ENCODE data around the gene MORC2.

Gene MORC2

DNA sequence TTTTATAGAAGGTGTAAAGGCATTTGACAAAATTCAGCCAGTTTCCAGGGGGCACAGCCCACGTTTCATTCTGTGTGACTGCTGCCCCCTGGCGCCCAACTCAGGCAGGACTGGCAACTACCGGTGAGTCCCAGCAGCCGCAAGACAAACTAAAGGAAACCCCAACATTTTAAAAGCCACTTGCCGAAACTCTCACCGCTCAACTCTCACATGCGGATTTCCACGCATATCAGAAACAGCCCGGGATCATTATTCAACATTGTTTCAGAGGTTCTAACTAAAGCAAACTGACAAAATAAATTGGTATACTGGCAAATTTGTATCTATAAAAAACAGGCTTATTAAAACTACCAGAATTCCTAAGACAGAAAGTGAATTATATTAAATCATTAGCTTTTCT is 48.2 kb downstream of the MORC2 start:
- H3K4me2 ChIP-seq (ENCODE audit: insufficient read depth, low read length): no peak overlapping the region
- peaks cover 3% of the 10 kb centered on the region for H3K9me3 ChIP-seq (ENCODE audit: insufficient read depth, low read length, severe bottlenecking)
- peak; percentile 93 for ATAC-seq (ENCODE audit: insufficient read depth, low read depth)
- H4K20me1 ChIP-seq (ENCODE audit: insufficient read depth, low read length): no peaks in the 10 kb centered on the region
- peak; percentile 79 for DNase-seq
- H3K4me1 ChIP-seq (ENCODE audit: insufficient read depth, low read length): no peaks in the 10 kb centered on the region; the same call in 1 of the 2 replicates
- TF ChIP-seq, protein P1, sequence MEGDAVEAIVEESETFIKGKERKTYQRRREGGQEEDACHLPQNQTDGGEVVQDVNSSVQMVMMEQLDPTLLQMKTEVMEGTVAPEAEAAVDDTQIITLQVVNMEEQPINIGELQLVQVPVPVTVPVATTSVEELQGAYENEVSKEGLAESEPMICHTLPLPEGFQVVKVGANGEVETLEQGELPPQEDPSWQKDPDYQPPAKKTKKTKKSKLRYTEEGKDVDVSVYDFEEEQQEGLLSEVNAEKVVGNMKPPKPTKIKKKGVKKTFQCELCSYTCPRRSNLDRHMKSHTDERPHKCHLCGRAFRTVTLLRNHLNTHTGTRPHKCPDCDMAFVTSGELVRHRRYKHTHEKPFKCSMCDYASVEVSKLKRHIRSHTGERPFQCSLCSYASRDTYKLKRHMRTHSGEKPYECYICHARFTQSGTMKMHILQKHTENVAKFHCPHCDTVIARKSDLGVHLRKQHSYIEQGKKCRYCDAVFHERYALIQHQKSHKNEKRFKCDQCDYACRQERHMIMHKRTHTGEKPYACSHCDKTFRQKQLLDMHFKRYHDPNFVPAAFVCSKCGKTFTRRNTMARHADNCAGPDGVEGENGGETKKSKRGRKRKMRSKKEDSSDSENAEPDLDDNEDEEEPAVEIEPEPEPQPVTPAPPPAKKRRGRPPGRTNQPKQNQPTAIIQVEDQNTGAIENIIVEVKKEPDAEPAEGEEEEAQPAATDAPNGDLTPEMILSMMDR (IDR thresholded peaks at IDR 0.05; ENCODE audit: borderline replicate concordance, extremely low read depth, low read length, poor library complexity, severe bottlenecking): peak; percentile 93
- no peak for TF ChIP-seq EZH2 (IDR thresholded peaks at IDR 0.05; ENCODE audit: borderline replicate concordance, low read depth, low read length, severe bottlenecking)
- H2AFZ ChIP-seq (ENCODE audit: low read depth, low read length): no peak overlapping the region
- no peak overlapping the region for H3K27ac ChIP-seq (ENCODE audit: low read length)
- no peak overlapping the region for H3K9ac ChIP-seq (ENCODE audit: low read depth, low read length)
- H3K4me3 ChIP-seq (ENCODE audit: low read depth in 1 of 2, low read length in 2 of 2): no peak overlapping the region
- no peaks in the 10 kb centered on the region for H3K79me2 ChIP-seq (ENCODE audit: insufficient read depth, low read length)
- H3K36me3 ChIP-seq (ENCODE audit: insufficient read depth, low read length): peaks cover 3% of the 10 kb centered on the region
- no peaks in the 10 kb centered on the region for H3K27me3 ChIP-seq (ENCODE audit: insufficient read depth, low read length, poor library complexity)

DNA sequence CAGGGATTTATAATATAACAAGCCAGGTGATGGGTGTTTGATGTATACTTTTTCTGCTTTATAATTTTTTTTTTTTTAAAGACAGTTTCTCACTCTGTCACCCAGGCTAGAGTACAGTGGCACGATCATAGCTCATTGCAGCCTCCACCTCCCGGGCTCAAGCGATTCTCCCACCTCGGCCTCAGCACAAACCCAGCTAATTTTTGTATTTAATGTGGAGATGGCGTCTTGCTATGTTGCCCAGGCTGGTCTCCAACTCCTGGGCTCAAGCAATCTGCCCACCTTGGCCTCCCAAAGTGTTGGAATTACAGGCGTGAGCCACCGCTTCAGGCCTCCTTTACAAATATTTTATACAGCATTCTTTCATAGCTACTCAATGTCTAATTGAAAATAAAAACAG is 48.6 kb downstream of the MORC2 start:
- H3K27ac ChIP-seq (ENCODE audit: low read length): no peak overlapping the region
- H3K9ac ChIP-seq (ENCODE audit: low read depth, low read length): no peak overlapping the region
- no peak overlapping the region for H3K4me3 ChIP-seq (ENCODE audit: low read depth in 1 of 2, low read length in 2 of 2)
- H3K9me3 ChIP-seq (ENCODE audit: insufficient read depth, low read length, severe bottlenecking): peaks cover 4% of the 10 kb centered on the region
- H3K27me3 ChIP-seq (ENCODE audit: insufficient read depth, low read length, poor library complexity): no peaks in the 10 kb centered on the region
- no peaks in the 10 kb centered on the region; the same call in 1 of the 2 replicates for H3K4me1 ChIP-seq (ENCODE audit: insufficient read depth, low read length)
- DNase-seq (no peak), ATAC-seq (ENCODE audit: insufficient read depth, low read depth) (peak; percentile 29; the same call in 1 of the 3 replicates)
- no peaks in the 10 kb centered on the region for H3K36me3 ChIP-seq (ENCODE audit: insufficient read depth, low read length)
- no peak for TF ChIP-seq EZH2 (IDR thresholded peaks at IDR 0.05; ENCODE audit: borderline replicate concordance, low read depth, low read length, severe bottlenecking)
- TF ChIP-seq, protein P1 (IDR thresholded peaks at IDR 0.05; ENCODE audit: borderline replicate concordance, extremely low read depth, low read length, poor library complexity, severe bottlenecking): no peak
- no peaks in the 10 kb centered on the region for H3K79me2 ChIP-seq (ENCODE audit: insufficient read depth, low read length)
- H2AFZ ChIP-seq (ENCODE audit: low read depth, low read length): no peak overlapping the region
- H4K20me1 ChIP-seq (ENCODE audit: insufficient read depth, low read length): no peaks in the 10 kb centered on the region
- H3K4me2 ChIP-seq (ENCODE audit: insufficient read depth, low read length): no peak overlapping the region

DNA sequence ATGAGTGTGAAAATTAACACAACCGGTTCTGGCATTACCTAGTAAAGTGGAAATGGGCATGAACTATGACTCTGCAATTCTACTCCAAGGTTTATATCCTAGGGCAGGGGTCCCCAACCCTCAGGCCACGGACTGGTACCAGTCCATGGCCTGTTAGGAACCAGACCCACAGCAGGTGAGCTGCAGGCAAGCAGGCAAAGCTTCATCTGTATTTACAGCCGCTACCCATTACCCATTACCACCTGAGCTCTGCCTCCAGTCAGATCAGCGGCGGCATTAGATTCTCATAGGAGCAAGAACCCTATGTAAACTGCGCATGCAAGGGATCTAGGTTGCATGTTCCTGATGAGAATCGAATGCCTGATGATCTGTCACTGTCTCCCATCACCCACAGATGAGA is 49.8 kb downstream of the MORC2 start:
- H3K79me2 ChIP-seq (ENCODE audit: insufficient read depth, low read length): no peaks in the 10 kb centered on the region
- ATAC-seq (ENCODE audit: insufficient read depth, low read depth) (no peak), DNase-seq (no peak)
- H3K9me3 ChIP-seq (ENCODE audit: insufficient read depth, low read length, severe bottlenecking): peaks cover 4% of the 10 kb centered on the region
- no peak overlapping the region for H3K9ac ChIP-seq (ENCODE audit: low read depth, low read length)
- H3K4me1 ChIP-seq (ENCODE audit: insufficient read depth, low read length): no peaks in the 10 kb centered on the region; the same call in 1 of the 2 replicates
- no peak overlapping the region for H3K4me2 ChIP-seq (ENCODE audit: insufficient read depth, low read length)
- H2AFZ ChIP-seq (ENCODE audit: low read depth, low read length): no peak overlapping the region
- TF ChIP-seq, protein P1 (IDR thresholded peaks at IDR 0.05; ENCODE audit: borderline replicate concordance, extremely low read depth, low read length, poor library complexity, severe bottlenecking): no peak
- no peak for TF ChIP-seq EZH2 (IDR thresholded peaks at IDR 0.05; ENCODE audit: borderline replicate concordance, low read depth, low read length, severe bottlenecking)
- H3K36me3 ChIP-seq (ENCODE audit: insufficient read depth, low read length): no peaks in the 10 kb centered on the region
- H3K27me3 ChIP-seq (ENCODE audit: insufficient read depth, low read length, poor library complexity): no peaks in the 10 kb centered on the region
- no peak overlapping the region for H3K4me3 ChIP-seq (ENCODE audit: low read depth in 1 of 2, low read length in 2 of 2)
- no peak overlapping the region for H3K27ac ChIP-seq (ENCODE audit: low read length)
- H4K20me1 ChIP-seq (ENCODE audit: insufficient read depth, low read length): no peaks in the 10 kb centered on the region

DNA sequence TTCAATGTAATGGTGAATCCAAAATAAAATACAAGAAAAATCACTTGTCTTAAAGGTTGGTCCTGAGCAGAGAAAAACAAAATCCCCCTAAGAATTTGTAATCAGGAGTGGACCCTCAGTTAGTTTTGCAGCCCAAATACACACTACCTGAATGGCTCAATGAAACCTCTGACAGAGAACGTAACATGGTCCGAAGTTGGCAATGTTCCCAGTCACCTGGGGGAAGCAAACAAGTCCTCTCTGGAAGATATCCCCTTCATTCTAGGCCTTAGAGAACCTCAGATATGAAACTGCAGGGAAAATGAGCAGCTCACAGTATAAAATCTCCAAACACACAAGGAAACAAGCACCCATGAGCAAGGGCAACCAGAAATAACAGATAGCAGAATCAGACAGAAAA is 58.2 kb downstream of the MORC2 start:
- H3K4me2 ChIP-seq (ENCODE audit: insufficient read depth, low read length): no peak overlapping the region
- no peak overlapping the region for H2AFZ ChIP-seq (ENCODE audit: low read depth, low read length)
- H3K79me2 ChIP-seq (ENCODE audit: insufficient read depth, low read length): no peaks in the 10 kb centered on the region
- H3K27me3 ChIP-seq (ENCODE audit: insufficient read depth, low read length, poor library complexity): peaks cover 4% of the 10 kb centered on the region
- no peak overlapping the region for H3K4me3 ChIP-seq (ENCODE audit: low read depth in 1 of 2, low read length in 2 of 2)
- H3K9ac ChIP-seq (ENCODE audit: low read depth, low read length): no peak overlapping the region
- no peaks in the 10 kb centered on the region for H3K4me1 ChIP-seq (ENCODE audit: insufficient read depth, low read length)
- peaks cover under 1% of the 10 kb centered on the region for H3K9me3 ChIP-seq (ENCODE audit: insufficient read depth, low read length, severe bottlenecking)
- no peak overlapping the region for H3K27ac ChIP-seq (ENCODE audit: low read length)
- H4K20me1 ChIP-seq (ENCODE audit: insufficient read depth, low read length): no peaks in the 10 kb centered on the region
- ATAC-seq (ENCODE audit: insufficient read depth, low read depth): no peak
- no peaks in the 10 kb centered on the region for H3K36me3 ChIP-seq (ENCODE audit: insufficient read depth, low read length)
- TF ChIP-seq, protein P1 (IDR thresholded peaks at IDR 0.05; ENCODE audit: borderline replicate concordance, extremely low read depth, low read length, poor library complexity, severe bottlenecking): no peak
- TF ChIP-seq EZH2 (IDR thresholded peaks at IDR 0.05; ENCODE audit: borderline replicate concordance, low read depth, low read length, severe bottlenecking): no peak
- no peak for DNase-seq

All from DND-41 (cell line).